Activated CD4-positive, alpha-beta T cell treated with anti-CD3 and anti-CD28 coated beads for 36 hours (primary cell): ENCODE measurements around the gene ASCL4. TPM values are rescaled to one million over a fixed set of nuclear protein-coding genes. Genes with fewer than 3 reads are reported as not detected.
A peak's percentile ranks its signal among the peaks of the same experiment; 100 is the strongest.

Experiments
- ATAC-seq: fragments of 200-7000 bp; cut with Tn5 transposase; one replicate; pipeline ENCODE4 v1.10.0; 2021; ENCODE audit warnings: mild to moderate bottlenecking, moderate library complexity
- CTCF ChIA-PET: fragments of 350-600 bp; sonication (Branson Sonifier 250); formaldehyde crosslinking; loops from one replicate; lab custom pipeline; 2021; ENCODE audit warnings: antibody characterized with exemption; lab: Charles Lee
- POLR2A ChIA-PET: fragments of 350-600 bp; sonication (Branson Sonifier 250); formaldehyde crosslinking; loops from one replicate; lab custom pipeline; 2021; ENCODE audit warnings: antibody characterized with exemption, inconsistent platforms; lab: Charles Lee
- DNase-seq: peaks from one replicate; pipeline ENCODE4 v3.0.0-alpha.2; 2020
- H3K27ac Mint-ChIP-seq: one replicate; pipeline ENCODE4 v1.8.0; 2021; ENCODE audit warnings: mixed read lengths
- H3K27me3 Mint-ChIP-seq: one replicate; pipeline ENCODE4 v1.8.0; 2021; ENCODE audit warnings: mixed read lengths
- H3K36me3 Mint-ChIP-seq: one replicate; pipeline ENCODE4 v1.8.0; 2021; ENCODE audit warnings: low read depth, mixed read lengths
- H3K4me1 Mint-ChIP-seq: one replicate; pipeline ENCODE4 v1.8.0; 2021; ENCODE audit warnings: mixed read lengths
- H3K4me3 Mint-ChIP-seq: one replicate; pipeline ENCODE4 v1.8.0; 2021; ENCODE audit warnings: mild to moderate bottlenecking, moderate library complexity, mixed read lengths
- H3K9me3 Mint-ChIP-seq: one replicate; pipeline ENCODE4 v1.8.0; 2021; ENCODE audit warnings: low read depth, mixed read lengths
- intact Hi-C, 2 experiments: fragments of 100-400 bp; cut with DNase I in 1 of 2; cut with micrococcal nuclease in 1 of 2; formaldehyde crosslinking; loops; one replicate each; pipeline versions ENCODE4 v1.14.2 to v1.15.1; 2022 to 2024; cut with DNase I, micrococcal nuclease
- total RNA-seq, 2 experiments: library from RNA; stranded (reverse); gene quantifications; one replicate each; pipeline ENCODE4 v1.2.3, GENCODE V29; 2021

The ASCL4 gene
- total RNA-seq, 2 experiments from 2014 or later, result not detected

DNA sequence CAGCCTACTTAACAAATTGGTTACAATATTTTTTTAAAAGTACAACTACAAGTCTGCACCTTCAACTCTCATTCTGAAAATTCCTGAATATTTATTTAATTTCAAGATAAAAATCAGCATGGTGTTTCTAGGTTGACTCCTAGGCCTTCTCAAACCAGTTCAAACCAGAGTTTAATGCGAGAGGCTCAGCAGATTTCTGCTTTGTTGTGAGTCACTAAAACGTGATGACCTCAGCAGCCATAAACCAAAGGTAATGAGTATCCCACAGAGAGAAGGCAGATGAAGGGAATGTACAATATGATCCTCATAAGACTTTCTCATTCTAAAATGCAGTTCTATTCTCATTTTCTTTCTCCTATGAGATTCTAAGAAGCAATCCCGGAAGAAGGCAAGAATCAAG is 15.1 kb upstream of the ASCL4 start:
- intact Hi-C loops, result loop anchor here (1.0 to 5.0 kb wide), 3 partner anchors 74 to 1338 kb away; partner anchors contain the start of genes PWP1 (in 1 of the 2) and UNG (in 1 of the 2)
- Mint-ChIP-seq H3K4me3 (peak overlapping the region; percentile 92), H3K4me1 (peaks cover 27% of the 10 kb centered on the region), H3K27ac (peak overlapping the region; percentile 91), H3K9me3 (no peaks in the 10 kb centered on the region), H3K27me3 (no peaks in the 10 kb centered on the region), H3K36me3 (peaks cover 35% of the 10 kb centered on the region)
- ChIA-PET CTCF (interaction anchor here (0.7 to 1.5 kb wide), 6 partner anchors 9 to 1347 kb away, joined by 3 to 6 read pairs (median 3); no protein-coding TSS in a partner anchor), POLR2A (interaction anchor here (1.8 kb wide), 1 partner anchor 12 kb away, joined by 5 read pairs; no protein-coding TSS in a partner anchor)
- DNase-seq, result peak; percentile 60
- peak; percentile 67 for ATAC-seq

DNA sequence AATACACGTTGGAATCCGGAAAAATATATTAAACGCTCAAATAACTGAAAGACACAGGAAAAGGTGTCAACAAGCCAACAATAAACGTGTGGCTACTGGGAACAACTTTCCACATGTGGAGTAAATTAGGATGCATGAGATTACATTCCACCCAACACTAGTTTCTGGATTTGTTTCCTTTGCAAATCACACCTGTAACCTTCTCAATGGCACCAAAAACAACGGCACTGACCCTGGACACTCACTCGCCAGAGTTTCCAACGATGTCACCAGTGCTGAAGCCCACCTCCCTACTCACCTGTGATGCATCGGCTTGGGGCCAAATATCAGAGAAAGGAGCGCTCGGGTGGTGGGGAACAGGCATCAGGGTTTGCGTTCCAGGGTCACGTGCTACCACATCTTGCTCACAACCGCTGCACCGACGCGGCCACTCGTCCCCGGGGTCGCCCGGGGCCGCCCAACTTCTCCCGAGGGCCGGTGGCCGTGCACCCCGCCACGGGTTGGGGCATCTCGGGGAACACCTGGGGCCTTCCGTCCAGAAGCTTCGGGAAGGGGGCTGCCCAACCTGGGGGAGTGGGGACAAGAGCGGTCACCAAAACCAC is 14.2 kb upstream of the ASCL4 start:
- ATAC-seq, result peak; percentile 21
- POLR2A ChIA-PET, result interaction anchor here (1.8 kb wide), 1 partner anchor 13 kb away, joined by 5 read pairs; no protein-coding TSS in a partner anchor

DNA sequence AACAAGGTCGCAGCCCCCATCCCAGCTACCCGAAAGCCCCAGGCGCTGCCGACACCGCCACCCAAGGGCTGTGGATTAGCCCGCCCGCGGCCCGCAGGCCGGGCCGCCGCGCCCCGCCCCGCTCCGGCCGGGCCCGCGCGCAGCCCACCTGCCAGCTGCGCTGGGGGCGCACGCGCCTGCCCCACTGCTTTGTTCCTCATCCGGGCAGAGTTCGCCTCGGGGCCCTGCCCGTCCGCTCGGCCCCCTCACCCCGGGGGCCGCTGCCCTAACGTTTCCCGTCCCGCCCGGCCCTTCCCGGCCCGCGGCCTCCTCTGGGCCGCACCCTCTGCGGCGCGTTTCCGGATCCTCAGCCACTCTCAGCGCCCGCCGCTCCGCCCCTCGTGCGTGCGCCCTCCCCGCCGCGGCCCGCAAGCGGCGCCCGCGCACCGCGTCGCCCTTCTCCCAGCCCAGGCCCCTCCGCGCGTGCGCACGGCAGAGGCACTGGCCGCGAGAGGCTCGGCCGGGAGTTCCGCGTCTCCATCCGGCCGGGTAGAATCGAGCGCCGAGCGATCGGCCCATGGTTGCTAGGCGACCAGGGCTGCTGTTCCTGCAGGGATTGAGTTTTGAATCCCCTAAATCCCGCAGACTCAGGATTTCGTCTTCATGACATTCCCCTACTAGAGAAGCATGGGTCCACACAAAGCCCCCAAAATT is 13.5 kb upstream of the ASCL4 start, which contains the start of gene PRDM4:
PRDM4 (minus strand) TSS at position 329 of the 693 bp plus-strand sequence. CDS start 622 bp downstream, outside the sequence.
- ChIA-PET POLR2A (no interaction called here), CTCF (interaction anchor here (3.1 kb wide), 1 partner anchor 152 kb away, joined by 12 read pairs; no protein-coding TSS in a partner anchor)
- intact Hi-C loops, result loop anchor here (1.0 to 10.0 kb wide), 16 partner anchors 76 to 1458 kb away; partner anchors contain the start of genes CRY1 (in 1 of the 2), FICD (in 1 of the 2), ISCU (in 1 of the 2) and POLR3B (in 1 of the 2)
- DNase-seq (peak; percentile 95), ATAC-seq (peak; percentile 93)
- Mint-ChIP-seq H3K27me3 (no peaks in the 10 kb centered on the region), H3K4me3 (peak within 1 kb of the TSS; percentile 92), H3K36me3 (peaks cover 28% of the 10 kb centered on the region), H3K27ac (peak within 1 kb of the TSS; percentile 91), H3K4me1 (peaks cover 27% of the 10 kb centered on the region), H3K9me3 (no peaks in the 10 kb centered on the region)

More for the DNA sequence above, 14.2 kb upstream of the ASCL4 start:
- H3K27ac Mint-ChIP-seq, result peak overlapping the region; percentile 91
- H3K4me3 Mint-ChIP-seq, result peak overlapping the region; percentile 92
- H3K27me3 Mint-ChIP-seq, result no peaks in the 10 kb centered on the region
- DNase-seq, result peak; percentile 64
- peaks cover 27% of the 10 kb centered on the region for H3K4me1 Mint-ChIP-seq
- CTCF ChIA-PET, result interaction anchor here (0.8 to 3.1 kb wide), 2 partner anchors 152 to 337 kb away, joined by 4 to 12 read pairs; no protein-coding TSS in a partner anchor
- intact Hi-C loops, result loop anchor here (1.0 to 10.0 kb wide), 12 partner anchors 124 to 1458 kb away; partner anchors contain the start of genes FICD (in 1 of the 2), ISCU (in 1 of the 2), POLR3B (in 1 of the 2) and RIC8B (in 1 of the 2)
- H3K36me3 Mint-ChIP-seq, result peaks cover 28% of the 10 kb centered on the region
- no peaks in the 10 kb centered on the region for H3K9me3 Mint-ChIP-seq

DNA sequence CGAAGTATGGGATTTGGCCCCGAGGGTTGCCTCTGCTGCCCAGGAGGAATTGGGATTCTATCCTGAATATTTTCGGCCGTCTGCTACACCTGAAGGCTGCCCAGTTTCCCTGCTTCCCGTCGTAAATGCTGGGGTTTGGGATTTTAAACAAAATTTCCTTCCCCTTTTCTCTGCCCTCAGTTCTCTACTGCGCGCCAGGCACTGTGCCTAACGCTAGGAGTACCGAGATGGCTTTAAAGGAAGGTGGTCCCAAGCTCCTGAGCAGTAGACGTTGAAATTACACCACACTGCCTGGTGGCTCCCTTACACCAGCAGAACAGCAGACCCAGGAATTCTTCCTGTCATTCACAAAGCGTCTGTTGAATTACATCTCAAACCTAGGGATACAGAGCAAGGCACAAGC is 13.0 kb upstream of the ASCL4 start:
- Mint-ChIP-seq H3K36me3 (peaks cover 24% of the 10 kb centered on the region), H3K9me3 (no peaks in the 10 kb centered on the region), H3K4me1 (peaks cover 27% of the 10 kb centered on the region), H3K27me3 (no peaks in the 10 kb centered on the region), H3K4me3 (peak overlapping the region; percentile 92), H3K27ac (peak overlapping the region; percentile 65)
- POLR2A ChIA-PET, result no interaction called here
- DNase-seq (peak; percentile 25), ATAC-seq (no peak)
- CTCF ChIA-PET, result interaction anchor here (3.1 kb wide), 1 partner anchor 151 kb away, joined by 12 read pairs; no protein-coding TSS in a partner anchor
- intact Hi-C loops, result loop anchor here (1.0 to 10.0 kb wide), 15 partner anchors 76 to 1459 kb away; partner anchors contain the start of genes CRY1 (in 1 of the 2), FICD (in 1 of the 2), ISCU (in 1 of the 2) and POLR3B (in 1 of the 2)

DNA sequence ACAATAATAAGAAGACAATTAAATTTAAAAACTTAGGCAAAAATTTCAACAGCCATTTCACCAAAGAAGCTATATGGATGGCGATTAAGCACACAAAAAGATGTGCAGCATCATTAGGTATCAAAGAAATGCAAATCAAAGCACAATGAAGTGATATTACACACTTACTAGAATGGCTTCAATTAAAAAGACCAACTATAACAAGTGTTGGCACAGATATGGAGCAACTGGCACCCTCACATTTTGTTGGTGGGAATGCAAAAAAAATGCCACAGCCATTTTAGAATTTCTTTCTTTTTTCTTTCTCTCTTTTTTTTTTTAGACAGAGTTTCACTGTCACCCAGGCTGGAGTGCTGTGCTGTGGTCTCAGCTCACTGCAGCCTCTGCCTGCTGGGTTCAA is 11.6 kb upstream of the ASCL4 start:
- intact Hi-C loops, result loop anchor here (5.0 to 10.0 kb wide), 3 partner anchors 429 to 1406 kb away; partner anchors contain the start of gene POLR3B (in 1 of the 2)
- Mint-ChIP-seq H3K36me3 (peaks cover 14% of the 10 kb centered on the region), H3K4me3 (no peak overlapping the region), H3K27me3 (no peaks in the 10 kb centered on the region), H3K9me3 (no peaks in the 10 kb centered on the region), H3K27ac (no peak overlapping the region), H3K4me1 (peaks cover 21% of the 10 kb centered on the region)
- ChIA-PET CTCF (interaction anchor here (0.9 to 3.1 kb wide), 2 partner anchors 22 to 150 kb away, joined by 3 to 12 read pairs; no protein-coding TSS in a partner anchor), POLR2A (no interaction called here)
- ATAC-seq (no peak), DNase-seq (no peak)

DNA sequence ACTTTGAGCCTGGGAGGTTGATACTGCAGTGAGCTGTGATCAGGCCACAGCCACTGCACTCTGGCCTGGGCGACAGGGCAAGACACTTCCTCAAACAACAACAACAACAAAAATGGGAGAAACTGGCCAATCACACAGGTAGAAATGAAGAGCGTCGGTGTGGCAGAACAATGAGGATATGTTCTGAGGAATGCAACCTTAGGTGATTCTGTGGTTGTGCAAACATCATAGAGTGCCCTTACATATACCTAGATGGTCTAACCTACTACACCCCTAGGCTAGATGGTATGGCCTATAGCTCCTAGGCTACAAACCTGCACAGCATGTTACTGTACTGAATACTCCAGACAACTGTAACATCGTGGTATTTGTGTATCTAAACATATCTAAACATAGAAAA is 9.9 kb upstream of the ASCL4 start:
- DNase-seq (no peak), ATAC-seq (no peak)
- Mint-ChIP-seq H3K4me3 (no peak overlapping the region), H3K27me3 (no peaks in the 10 kb centered on the region), H3K27ac (no peak overlapping the region), H3K9me3 (no peaks in the 10 kb centered on the region), H3K4me1 (peaks cover 10% of the 10 kb centered on the region), H3K36me3 (peaks cover 5% of the 10 kb centered on the region)
- intact Hi-C loops, result loop anchor here (5.0 to 10.0 kb wide), 3 partner anchors 428 to 1407 kb away; partner anchors contain the start of gene POLR3B (in 1 of the 2)
- ChIA-PET CTCF (interaction anchor here (0.7 kb wide), 1 partner anchor 26 kb away, joined by 3 read pairs; no protein-coding TSS in a partner anchor), POLR2A (no interaction called here)

DNA sequence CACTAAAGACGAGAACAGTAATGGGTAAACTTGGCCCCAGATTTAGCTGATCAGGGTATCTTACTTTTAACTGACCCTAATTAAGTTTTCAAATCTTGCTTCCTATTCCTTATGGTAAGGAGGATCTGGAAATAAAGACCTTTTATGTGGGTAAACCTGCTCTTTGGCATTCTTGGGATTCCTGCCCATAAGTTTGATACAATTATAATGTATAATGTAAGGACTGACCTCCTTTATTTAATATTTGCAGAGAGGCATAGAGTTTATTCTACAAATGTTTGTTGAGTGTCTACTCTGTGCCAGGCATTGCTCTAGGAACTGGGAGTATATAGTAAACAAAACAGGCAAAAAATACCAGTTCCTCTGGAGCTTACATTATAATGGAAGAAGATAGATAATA is 9.2 kb upstream of the ASCL4 start:
- no peaks in the 10 kb centered on the region for H3K27me3 Mint-ChIP-seq
- H3K9me3 Mint-ChIP-seq, result no peaks in the 10 kb centered on the region
- ChIA-PET POLR2A (no interaction called here), CTCF (interaction anchor here (0.6 to 0.7 kb wide), 3 partner anchors 9 to 1257 kb away, joined by 3 to 4 read pairs (median 3); partner anchors contain the start of gene ASCL4)
- H3K4me3 Mint-ChIP-seq, result no peak overlapping the region
- DNase-seq, result no peak
- no peak for ATAC-seq
- intact Hi-C loops, result loop anchor here in 1 of 2 experiments (10.0 kb wide), 1 partner anchor 849 kb away; no protein-coding TSS in a partner anchor
- H3K36me3 Mint-ChIP-seq, result peaks cover under 1% of the 10 kb centered on the region
- peaks cover 5% of the 10 kb centered on the region for H3K4me1 Mint-ChIP-seq
- H3K27ac Mint-ChIP-seq, result no peak overlapping the region

DNA sequence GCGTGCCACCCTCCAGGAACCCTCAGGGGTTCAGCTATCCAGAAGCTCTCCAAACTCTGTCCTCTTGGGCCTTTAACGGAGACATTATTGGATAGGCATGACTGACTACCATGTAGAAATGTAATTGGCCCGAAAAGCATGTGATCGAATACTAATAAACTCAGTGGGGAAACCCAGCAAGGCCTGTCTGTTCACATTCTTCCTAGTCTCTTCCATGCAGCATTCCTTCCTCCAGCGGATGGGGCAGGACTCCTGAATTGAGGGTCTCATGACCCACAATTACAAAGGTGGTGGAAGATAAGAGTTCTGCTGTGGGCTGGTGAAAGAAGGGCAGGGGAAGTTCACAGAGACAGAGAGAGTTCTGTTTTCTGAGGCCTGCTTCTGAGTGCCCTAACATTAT is 7.0 kb upstream of the ASCL4 start:
- Mint-ChIP-seq H3K4me1 (no peaks in the 10 kb centered on the region), H3K9me3 (no peaks in the 10 kb centered on the region), H3K27me3 (peaks cover 2% of the 10 kb centered on the region), H3K4me3 (no peak overlapping the region), H3K27ac (no peak overlapping the region), H3K36me3 (no peaks in the 10 kb centered on the region)
- ChIA-PET POLR2A (no interaction called here), CTCF (interaction anchor here (0.6 to 1.4 kb wide), 2 partner anchors 9 to 675 kb away, joined by 3 to 5 read pairs; no protein-coding TSS in a partner anchor)
- intact Hi-C loops, result loop anchor here in 1 of 2 experiments (10.0 kb wide), 1 partner anchor 847 kb away; no protein-coding TSS in a partner anchor
- ATAC-seq, result no peak
- DNase-seq, result no peak

DNA sequence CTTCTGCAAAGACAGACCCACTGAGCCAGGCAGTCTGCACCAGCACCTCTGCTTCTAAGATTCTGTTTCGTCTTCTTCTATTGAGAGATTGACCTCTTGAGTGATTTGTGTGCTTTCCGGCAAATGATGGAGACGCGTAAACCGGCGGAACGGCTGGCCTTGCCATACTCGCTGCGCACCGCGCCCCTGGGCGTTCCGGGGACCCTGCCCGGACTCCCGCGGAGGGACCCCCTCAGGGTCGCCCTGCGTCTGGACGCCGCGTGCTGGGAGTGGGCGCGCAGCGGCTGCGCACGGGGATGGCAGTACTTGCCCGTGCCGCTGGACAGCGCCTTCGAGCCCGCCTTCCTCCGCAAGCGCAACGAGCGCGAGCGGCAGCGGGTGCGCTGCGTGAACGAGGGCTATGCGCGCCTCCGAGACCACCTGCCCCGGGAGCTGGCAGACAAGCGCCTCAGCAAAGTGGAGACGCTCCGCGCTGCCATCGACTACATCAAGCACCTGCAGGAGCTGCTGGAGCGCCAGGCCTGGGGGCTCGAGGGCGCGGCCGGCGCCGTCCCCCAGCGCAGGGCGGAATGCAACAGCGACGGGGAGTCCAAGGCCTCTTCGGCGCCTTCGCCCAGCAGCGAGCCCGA is 703 bp downstream of the ASCL4 start:
- ATAC-seq (no peak), DNase-seq (peak; percentile 36)
- Mint-ChIP-seq H3K27me3 (peaks cover 52% of the 10 kb centered on the region), H3K4me3 (no peak overlapping the region), H3K36me3 (no peaks in the 10 kb centered on the region), H3K9me3 (no peaks in the 10 kb centered on the region), H3K27ac (no peak overlapping the region), H3K4me1 (peaks cover 15% of the 10 kb centered on the region)
- intact Hi-C loops, result no loop called here
- ChIA-PET CTCF (interaction anchor here (1.1 kb wide), 1 partner anchor 19 kb away, joined by 4 read pairs; no protein-coding TSS in a partner anchor), POLR2A (no interaction called here)

DNA sequence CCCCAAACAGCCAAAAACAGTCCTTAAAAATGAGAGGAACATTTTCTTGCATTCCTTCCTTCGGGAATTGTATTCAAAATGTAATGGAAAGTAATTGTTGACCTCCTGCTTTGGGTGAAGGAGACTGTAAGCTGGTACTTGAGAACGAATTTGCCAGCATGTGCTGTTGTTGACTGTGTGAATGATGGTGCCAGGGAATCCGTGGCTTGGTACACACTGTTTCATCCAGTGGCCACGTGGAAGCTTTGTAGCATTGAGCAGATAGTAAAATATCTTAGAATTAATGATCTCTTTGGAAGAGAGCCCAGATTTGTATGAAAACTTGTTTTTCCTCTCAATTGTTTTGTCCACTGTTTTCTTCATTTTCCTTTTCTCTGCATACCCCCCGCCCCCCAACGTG is 1.7 kb downstream of the ASCL4 start:
- Mint-ChIP-seq H3K4me3 (no peak overlapping the region), H3K27ac (no peak overlapping the region), H3K9me3 (no peaks in the 10 kb centered on the region), H3K27me3 (peaks cover 58% of the 10 kb centered on the region), H3K4me1 (peaks cover 15% of the 10 kb centered on the region), H3K36me3 (no peaks in the 10 kb centered on the region)
- ChIA-PET POLR2A (no interaction called here), CTCF (no interaction called here)
- intact Hi-C loops, result no loop called here
- DNase-seq (no peak), ATAC-seq (no peak)
